Keratinocyte (primary cell): ENCODE data around the gene CLCN1. TPM values are rescaled to one million over a fixed set of nuclear protein-coding genes. Genes with fewer than 3 reads are reported as not detected.

Experiments used
- DNase-seq: peaks from one replicate; pipeline ENCODE4 v3.0.0-alpha.2; 2011; ENCODE audit warnings: low read depth, missing footprints, low spot score
- FAIRE-seq: peaks from 2 replicates; lab custom pipeline; 2011; peaks lifted over from hg19 to GRCh38; lab: Jason Lieb, UNC
- H2AFZ ChIP-seq: 2 replicates; pipeline ENCODE4 v1.6.0; 2012; ENCODE audit warnings: low read length, control low read depth, inconsistent platforms; ENCODE audit not compliant: control insufficient read depth
- H3K27ac ChIP-seq: 2 replicates; pipeline ENCODE4 v1.5.1; 2011; ENCODE audit warnings: low read length; ENCODE audit not compliant: control insufficient read depth, insufficient read depth
- H3K27me3 ChIP-seq: 3 replicates; pipeline ENCODE4 v1.6.0; 2011; ENCODE audit warnings: low read length; ENCODE audit not compliant: control insufficient read depth, insufficient read depth; ENCODE audit errors: extremely low read depth
- H3K36me3 ChIP-seq, 2 experiments: 2 replicates in 1 of 2; 3 replicates in 1 of 2; pipeline ENCODE4 v1.5.1; 2011; ENCODE audit warnings: low read length in 2 of 2, mild to moderate bottlenecking in 1 of 2; ENCODE audit not compliant: control insufficient read depth in 2 of 2, insufficient read depth in 2 of 2; ENCODE audit errors: extremely low read depth in 1 of 2
- H3K4me1 ChIP-seq: 3 replicates; pipeline ENCODE4 v1.5.1; 2011; ENCODE audit warnings: low read length; ENCODE audit not compliant: control insufficient read depth, insufficient read depth; ENCODE audit errors: extremely low read depth
- H3K4me2 ChIP-seq: 3 replicates; pipeline ENCODE4 v1.6.0; 2011; ENCODE audit warnings: low read depth, low read length; ENCODE audit not compliant: control insufficient read depth, insufficient read depth; ENCODE audit errors: extremely low read depth
- H3K4me3 ChIP-seq, 3 experiments: fragments of 200-600 bp in 1 of 3; sonication (generic) in 1 of 3; 2 replicates in 2 of 3; 3 replicates in 1 of 3; pipeline ENCODE4 v1.5.1; 2011 to 2016; ENCODE audit warnings: low read length in 3 of 3, mild to moderate bottlenecking in 3 of 3, control low read depth in 2 of 3, inconsistent platforms in 1 of 3, low read depth in 1 of 3, mixed read lengths in 1 of 3, mixed run types in 1 of 3, moderate library complexity in 1 of 3; ENCODE audit not compliant: control insufficient read depth in 2 of 3, insufficient read depth in 2 of 3; ENCODE audit errors: extremely low read depth in 1 of 3
- H3K79me2 ChIP-seq: 2 replicates; pipeline ENCODE4 v1.6.0; 2012; ENCODE audit warnings: low read length; ENCODE audit not compliant: control insufficient read depth, insufficient read depth
- H3K9ac ChIP-seq: 3 replicates; pipeline ENCODE4 v1.6.0; 2011; ENCODE audit warnings: low read length; ENCODE audit not compliant: control insufficient read depth, insufficient read depth; ENCODE audit errors: extremely low read depth
- H3K9me1 ChIP-seq: 3 replicates; pipeline ENCODE4 v1.6.0; 2011; ENCODE audit warnings: low read length; ENCODE audit not compliant: control insufficient read depth, insufficient read depth; ENCODE audit errors: extremely low read depth
- H3K9me3 ChIP-seq: 2 replicates; pipeline ENCODE4 v1.5.1; 2012; ENCODE audit warnings: low read depth, low read length; ENCODE audit not compliant: control insufficient read depth
- H4K20me1 ChIP-seq: 3 replicates; pipeline ENCODE4 v1.6.0; 2011; ENCODE audit warnings: low read length; ENCODE audit not compliant: control insufficient read depth, insufficient read depth; ENCODE audit errors: extremely low read depth
- CTCF ChIP-seq, 3 experiments: IDR thresholded peaks in 1 of 3; conservative IDR thresholded peaks in 1 of 3; optimal IDR thresholded peaks in 1 of 3; 2 replicates in 2 of 3; 3 replicates in 1 of 3; pipeline versions ENCODE3 to v1.5.1; 2011; ENCODE audit warnings: low read length in 3 of 3, mild to moderate bottlenecking in 3 of 3, moderate library complexity in 2 of 3, control low read depth in 1 of 3, inconsistent platforms in 1 of 3; ENCODE audit not compliant: insufficient read depth in 2 of 3; ENCODE audit errors: extremely low read depth in 1 of 3
- EZH2 ChIP-seq: IDR thresholded peaks from one replicate; pipeline ENCODE4 v1.6.1; 2012; ENCODE audit warnings: inconsistent platforms, mild to moderate bottlenecking, low read length, moderate library complexity
- dilution Hi-C: fragments of 300-500 bp; cut with MboI; formaldehyde crosslinking; loops from one replicate; pipeline ENCODE4 v1.7.0; 2020; ENCODE audit warnings: low sequenced_read_pairs; ENCODE audit not compliant: extremely low pct_ligation_motif_present
- polyA plus RNA-seq, 5 experiments: library from polyadenylated mRNA; depleted of rRNA in 3 of 5; stranded (reverse) in 3 of 5; stranded (forward) in 1 of 5; unstranded in 1 of 5; fragments of >200 nt; gene quantifications; 1 replicate in 1 of 5; 2 replicates in 3 of 5; 3 replicates in 1 of 5; pipeline versions ENCODE4 v1.2.1 to v1.2.3, GENCODE V29; 2011 to 2012; ENCODE audit warnings: missing spikeins in 2 of 5, low read depth in 1 of 5, low replicate concordance in 1 of 5

Gene CLCN1
- polyA plus RNA-seq, 1 donor (not counting 4 experiments of a cell fraction or from before 2014, with no cell fraction given) = not detected

DNA sequence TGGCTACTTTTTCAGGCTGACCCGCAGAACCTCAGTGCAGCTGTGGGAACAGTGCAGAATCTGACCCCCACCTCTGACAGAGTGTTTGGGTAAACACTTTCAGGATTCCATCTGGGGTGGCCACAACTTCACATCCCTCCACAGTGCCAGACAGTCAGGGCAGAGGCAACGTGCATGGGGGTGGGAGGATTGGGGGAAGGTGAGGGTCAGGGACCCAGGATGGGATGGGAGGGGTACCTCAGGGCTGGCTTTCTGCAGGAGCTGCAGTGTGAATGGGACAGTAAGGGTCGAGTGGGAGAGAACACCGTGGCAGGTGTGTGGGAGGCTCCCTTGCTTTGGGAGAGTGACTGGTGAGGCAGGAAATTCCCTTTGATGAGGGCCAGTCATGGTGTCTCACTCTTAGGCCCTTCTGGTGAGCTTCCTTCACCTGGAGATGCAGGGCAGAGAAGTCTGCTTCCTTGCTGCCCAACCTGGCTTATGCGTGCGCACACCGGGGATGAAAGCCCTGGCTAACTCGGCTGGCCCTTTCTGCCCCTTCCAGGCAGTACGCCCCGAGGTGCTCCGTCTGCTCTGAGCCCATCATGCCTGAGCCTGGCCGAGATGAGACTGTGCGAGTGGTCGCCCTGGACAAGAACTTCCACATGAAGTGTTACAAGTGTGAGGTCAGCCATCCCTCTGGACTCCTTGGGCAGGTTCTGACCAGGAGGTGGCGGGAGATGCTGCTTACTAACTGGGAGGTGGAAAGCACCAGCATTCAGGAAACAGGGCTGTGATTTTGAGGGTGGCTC lies 73.6 kb downstream of the CLCN1 start:
- Histone ChIP-seq H3K9me3 (no peaks in the 10 kb centered on the region), H3K9me1 (peaks cover 4% of the 10 kb centered on the region), H2AFZ (no peak overlapping the region), H3K9ac (no peak overlapping the region), H4K20me1 (peaks cover 34% of the 10 kb centered on the region), H3K79me2 (peaks cover 26% of the 10 kb centered on the region), H3K4me1 (peaks cover 9% of the 10 kb centered on the region), H3K27me3 (no peaks in the 10 kb centered on the region), H3K27ac (no peak overlapping the region), H3K4me2 (no peak overlapping the region), H3K4me3 (no peak overlapping the region), H3K36me3 (peaks cover 51 to 61% of the 10 kb centered on the region in 2 experiments)
- no peak for FAIRE-seq
- no peak for DNase-seq
- dilution Hi-C loops = no loop called here
- TF ChIP-seq EZH2 (no peak), CTCF (optimal IDR thresholded peaks at IDR 0.05 in 1 of 3, IDR thresholded peaks at IDR 0.05 in 1 of 3, conservative IDR thresholded peaks at IDR 0.05 in 1 of 3; ENCODE audit: extremely low read depth in 1 of 3, insufficient read depth in 2 of 3, low read length in 3 of 3) (no peak)

GRCh38 chr7:143390104-143390772 lies 74.3 kb downstream of the CLCN1 start:
- Histone ChIP-seq H3K4me2 (no peak overlapping the region), H3K36me3 (peaks cover 50 to 57% of the 10 kb centered on the region in 2 experiments), H3K27ac (no peak overlapping the region), H3K9me1 (no peaks in the 10 kb centered on the region), H3K4me3 (no peak overlapping the region), H3K9ac (no peak overlapping the region), H2AFZ (no peak overlapping the region), H4K20me1 (peaks cover 27% of the 10 kb centered on the region), H3K79me2 (peaks cover 19% of the 10 kb centered on the region), H3K9me3 (no peaks in the 10 kb centered on the region), H3K27me3 (no peaks in the 10 kb centered on the region), H3K4me1 (peaks cover 5% of the 10 kb centered on the region)
- DNase-seq (no peak), FAIRE-seq (no peak)
- dilution Hi-C loops = no loop called here
- TF ChIP-seq CTCF (optimal IDR thresholded peaks at IDR 0.05 in 1 of 3, IDR thresholded peaks at IDR 0.05 in 1 of 3, conservative IDR thresholded peaks at IDR 0.05 in 1 of 3; ENCODE audit: extremely low read depth in 1 of 3, insufficient read depth in 2 of 3, low read length in 3 of 3) (no peak), EZH2 (no peak)
